ENCODE data around the gene TOR4A.
"Not testable (repeated sequence)": the region's sequence is repeated elsewhere in the genome, so short reads cannot be mapped to it uniquely, and the experiment has no call there.

Gene TOR4A

GRCh38 chr9:137251490-137252268 is 25.8 kb upstream of the TOR4A start:
- no peak for DNase-seq (ENCODE audit: extremely low read depth in 1 of 2, low read depth in 1 of 2)

- DNase-seq (ENCODE audit: extremely low read depth in 1 of 2, low read depth in 1 of 2), result no peak
Observed at GRCh38 chr9:137252555-137253506, 24.7 kb upstream of the TOR4A start.

GRCh38 chr9:137253717-137254623 is 23.6 kb upstream of the TOR4A start:
- DNase-seq (ENCODE audit: extremely low read depth in 1 of 2, low read depth in 1 of 2), result no peak

- peak; percentile 88 to 95 for DNase-seq (ENCODE audit: extremely low read depth in 1 of 2, low read depth in 1 of 2)
Observed at GRCh38 chr9:137254624-137255447, 22.7 kb upstream of the TOR4A start, which contains the start of gene NELFB. NELFB (plus strand) TSS chr9:137255327.

GRCh38 chr9:137255448-137256114 is 21.9 kb upstream of the TOR4A start:
- DNase-seq (ENCODE audit: extremely low read depth in 1 of 2, low read depth in 1 of 2), result no peak

GRCh38 chr9:137256362-137256761 is 21.2 kb upstream of the TOR4A start:
- DNase-seq (ENCODE audit: extremely low read depth in 1 of 2, low read depth in 1 of 2), result no peak

GRCh38 chr9:137256856-137257255 is 20.7 kb upstream of the TOR4A start:
- DNase-seq (ENCODE audit: extremely low read depth in 1 of 2, low read depth in 1 of 2), result no peak

GRCh38 chr9:137262173-137262908 is 15.2 kb upstream of the TOR4A start:
- not testable (repeated sequence) for DNase-seq (ENCODE audit: extremely low read depth in 1 of 2, low read depth in 1 of 2)

- no peak for DNase-seq (ENCODE audit: extremely low read depth in 1 of 2, low read depth in 1 of 2)
Observed at GRCh38 chr9:137262909-137263285, 14.6 kb upstream of the TOR4A start.

- DNase-seq (ENCODE audit: extremely low read depth in 1 of 2, low read depth in 1 of 2), result no peak
Observed at GRCh38 chr9:137263506-137263905, 14.0 kb upstream of the TOR4A start.

- DNase-seq (ENCODE audit: extremely low read depth in 1 of 2, low read depth in 1 of 2), result no peak
Observed at GRCh38 chr9:137264067-137264466, 13.5 kb upstream of the TOR4A start.

- DNase-seq (ENCODE audit: extremely low read depth in 1 of 2, low read depth in 1 of 2), result no peak
Observed at GRCh38 chr9:137265496-137266161, 11.9 kb upstream of the TOR4A start.

- DNase-seq (ENCODE audit: extremely low read depth in 1 of 2, low read depth in 1 of 2), result no peak
Observed at GRCh38 chr9:137266162-137266527, 11.4 kb upstream of the TOR4A start.

GRCh38 chr9:137266585-137267453 is 10.7 kb upstream of the TOR4A start:
- DNase-seq (ENCODE audit: extremely low read depth in 1 of 2, low read depth in 1 of 2), result no peak

GRCh38 chr9:137267933-137268355 is 9.6 kb upstream of the TOR4A start:
- DNase-seq (ENCODE audit: extremely low read depth in 1 of 2, low read depth in 1 of 2), result no peak

GRCh38 chr9:137268538-137269201 is 8.9 kb upstream of the TOR4A start:
- no peak for DNase-seq (ENCODE audit: extremely low read depth in 1 of 2, low read depth in 1 of 2)

All from stimulated activated CD8-positive, alpha-beta memory T cell treated with anti-CD3 and anti-CD28 coated beads, Interleukin-7, amount 100 ng/mL, for 48 hours (primary cell).